ENCODE data around the gene TPPP3.

TPPP3 gene

DNA sequence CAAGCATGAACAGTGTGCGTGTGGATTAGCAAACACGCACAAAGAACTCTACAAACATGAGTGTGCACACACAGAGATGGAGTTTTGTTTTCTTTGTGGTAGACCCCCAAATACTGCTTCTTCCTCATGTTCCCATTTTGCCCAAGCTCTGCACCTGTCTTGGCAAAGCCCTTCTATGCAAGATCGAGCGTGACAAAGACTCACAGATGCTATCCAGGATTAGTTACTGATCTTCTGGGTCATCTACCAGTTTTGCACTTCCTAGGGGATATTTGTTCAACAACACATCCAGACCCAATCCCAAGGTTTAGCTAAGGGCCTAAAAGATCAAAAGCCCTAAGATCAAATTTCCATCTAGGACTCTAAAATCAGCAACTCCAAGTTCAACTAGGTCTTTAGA is 50.7 kb downstream of the TPPP3 start:
- no peak for DNase-seq (ENCODE audit: low read depth)

DNA sequence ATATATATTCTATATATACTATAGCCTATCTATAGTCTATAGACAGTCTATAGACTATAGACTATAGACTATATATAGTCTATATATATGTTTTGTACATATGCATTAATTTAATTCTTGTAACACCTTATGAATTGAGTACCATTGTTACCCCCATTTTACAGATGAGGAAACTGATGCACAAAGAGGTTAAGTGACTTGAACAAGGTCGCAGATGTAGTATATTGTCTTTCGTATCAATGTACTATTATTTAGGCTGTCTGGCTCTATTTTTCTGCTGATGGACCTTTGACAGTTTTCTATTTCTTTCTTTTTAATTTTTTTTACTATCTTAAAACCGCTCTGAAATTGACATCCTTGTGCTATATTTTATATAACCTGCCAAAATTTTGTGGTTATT is 52.0 kb downstream of the TPPP3 start:
- DNase-seq (ENCODE audit: low read depth) = no peak
